Measurements from ENCODE around the gene DENND10. TPM values are rescaled to one million over a fixed set of nuclear protein-coding genes. Genes with fewer than 3 reads are reported as not detected.

DENND10 gene
- total and polyA plus RNA-seq, 5 donors, result 14.1 to 27.9 (median 24.6) TPM

DNA sequence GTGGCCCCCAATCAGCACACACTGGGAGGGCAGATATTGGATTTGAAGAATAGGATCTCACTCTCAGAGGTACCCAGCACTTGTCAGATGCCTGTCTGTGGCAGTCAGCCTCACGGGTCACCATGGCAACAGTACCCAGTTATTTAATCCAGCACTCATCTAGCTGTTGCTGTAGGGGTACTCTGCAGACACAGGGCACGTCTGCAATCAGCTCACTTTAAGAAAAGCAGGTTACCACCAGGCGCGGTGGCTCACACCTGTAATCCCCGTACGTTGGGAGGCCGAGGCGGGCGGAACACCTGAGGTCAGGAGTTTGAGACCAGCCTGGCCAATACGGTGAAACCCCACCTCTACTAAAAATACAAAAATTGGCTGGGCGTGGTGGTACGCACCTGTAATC, 49.7 kb downstream of the DENND10 start:
- ATAC-seq, result no peak
- no peaks in the 10 kb centered on the region for H3K9me3 ChIP-seq (ENCODE audit: control insufficient read depth, low read length)
- intact Hi-C loops (cut with DNase I), result loop anchor here in 1 of 4 donors (10.0 kb wide), 1 partner anchor 109 kb away; no protein-coding TSS in a partner anchor
- H3K4me3 ChIP-seq (ENCODE audit: low read length), result no peak overlapping the region
- H3K27me3 ChIP-seq (ENCODE audit: control insufficient read depth, insufficient read depth), result no peaks in the 10 kb centered on the region
- DNase-seq, result no peak
- no peaks in the 10 kb centered on the region for H3K4me1 ChIP-seq (ENCODE audit: control insufficient read depth, insufficient read depth, low read length)
- no peak overlapping the region for H3K27ac ChIP-seq (ENCODE audit: low read length)
- 97% methylated on average over 12 of the region's 12 CpGs for WGBS

DNA sequence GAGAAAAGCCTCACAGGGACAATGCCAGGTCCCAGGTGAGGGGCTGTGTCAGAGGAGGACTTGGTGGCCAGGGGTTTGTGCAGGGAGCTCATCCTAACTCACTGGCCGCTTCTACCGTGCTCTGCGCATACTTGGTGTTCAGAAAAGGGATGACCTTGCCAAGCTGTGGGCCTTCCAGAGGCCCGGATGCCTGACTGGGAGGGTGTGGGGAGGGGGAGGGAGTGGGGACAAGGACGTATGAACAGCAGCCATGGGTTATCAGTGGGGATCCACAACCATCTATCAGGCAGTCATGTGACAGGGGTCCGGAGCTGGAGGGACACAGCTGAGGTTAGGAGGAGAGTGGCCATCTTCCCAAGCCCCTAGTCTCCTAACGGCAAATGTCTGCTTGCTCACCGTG, 55.4 kb downstream of the DENND10 start:
- ATAC-seq, result peak in 1 of 2 donors; percentile 15
- H3K27ac ChIP-seq (ENCODE audit: low read length), result no peak overlapping the region
- intact Hi-C loops (cut with DNase I), result loop anchor here in 1 of 4 donors (10.0 kb wide), 1 partner anchor 115 kb away; no protein-coding TSS in a partner anchor
- H3K27me3 ChIP-seq (ENCODE audit: control insufficient read depth, insufficient read depth), result no peaks in the 10 kb centered on the region
- H3K9me3 ChIP-seq (ENCODE audit: control insufficient read depth, low read length), result no peaks in the 10 kb centered on the region
- WGBS, result 72% methylated on average over 8 of the region's 8 CpGs
- no peak overlapping the region for H3K4me3 ChIP-seq (ENCODE audit: low read length)
- H3K4me1 ChIP-seq (ENCODE audit: control insufficient read depth, insufficient read depth, low read length), result no peaks in the 10 kb centered on the region
- DNase-seq, result no peak

DNA sequence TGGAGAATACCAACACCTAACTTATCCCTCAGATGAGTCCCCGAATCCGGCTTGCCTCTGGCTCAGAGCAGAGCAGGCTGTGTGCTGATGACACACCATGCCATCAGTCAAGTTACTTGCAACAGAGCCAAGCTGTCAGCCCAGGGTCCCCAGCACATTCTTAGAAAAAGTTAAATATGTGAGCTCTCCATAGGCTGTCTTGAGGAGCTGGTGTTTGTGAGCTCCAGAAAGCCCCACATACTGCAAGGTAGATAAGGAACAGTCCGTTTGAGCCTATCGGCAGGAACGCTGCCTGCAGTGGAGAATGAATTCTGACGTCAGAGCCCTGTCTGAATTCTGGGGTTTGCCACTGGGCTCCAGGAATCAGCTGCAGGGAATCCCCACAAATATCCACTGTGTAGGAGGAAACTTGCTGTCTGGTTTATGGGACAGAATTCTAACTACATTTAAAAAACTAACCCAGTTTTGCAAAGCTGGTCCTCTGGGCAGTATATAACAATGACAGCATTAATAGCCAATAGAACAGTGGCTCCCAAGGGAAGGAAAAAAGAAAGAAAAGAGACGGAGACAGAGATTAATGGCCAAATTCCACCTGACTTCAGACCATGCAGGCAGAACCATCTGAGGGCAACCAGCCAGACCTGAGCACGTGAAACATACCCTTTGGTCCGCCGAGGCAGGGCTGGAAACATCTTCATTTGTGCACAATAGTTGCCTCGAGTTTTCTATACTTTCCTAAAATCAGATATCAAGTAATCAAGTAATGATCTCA, 58.0 kb downstream of the DENND10 start:
- Histone ChIP-seq H3K27ac (ENCODE audit: low read length) (no peak overlapping the region), H3K4me3 (ENCODE audit: low read length) (no peak overlapping the region), H3K9me3 (ENCODE audit: control insufficient read depth, low read length) (no peaks in the 10 kb centered on the region), H3K4me1 (ENCODE audit: control insufficient read depth, insufficient read depth, low read length) (no peaks in the 10 kb centered on the region), H3K27me3 (ENCODE audit: control insufficient read depth, insufficient read depth) (no peaks in the 10 kb centered on the region)
- WGBS, result 57% methylated on average over 11 of the region's 11 CpGs
- DNase-seq (no peak), ATAC-seq (no peak)
- intact Hi-C loops (cut with DNase I), result no loop called here

DNA sequence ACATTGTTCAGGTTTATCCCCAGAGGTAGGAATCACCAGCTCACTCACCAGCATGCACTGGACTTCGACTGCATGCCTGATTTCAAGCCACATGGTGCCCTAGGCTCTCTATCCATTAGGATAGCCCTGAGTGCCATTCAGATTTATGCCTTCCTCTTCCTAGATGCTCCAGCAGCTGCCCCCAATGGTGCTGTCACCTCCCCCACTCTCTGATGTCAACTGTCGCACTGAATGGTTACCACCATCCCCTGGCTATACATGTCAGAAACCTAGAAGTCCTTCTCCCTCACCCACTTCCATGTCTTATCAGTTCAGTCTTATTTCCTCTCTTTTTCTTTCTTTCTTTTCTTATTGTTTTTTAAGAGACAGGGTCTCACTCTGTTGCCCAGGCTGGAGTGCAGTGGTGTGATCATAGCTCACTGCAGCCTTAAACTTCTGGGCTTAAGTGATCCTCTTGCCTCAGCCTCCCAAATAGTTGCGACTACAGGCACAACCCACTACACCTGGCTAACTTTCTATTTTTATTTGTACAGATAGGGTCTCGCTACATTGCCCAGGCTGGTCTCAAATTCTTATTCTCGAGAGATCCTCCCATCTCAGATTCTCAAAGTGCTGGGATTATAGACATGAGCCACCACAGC, 58.7 kb downstream of the DENND10 start:
- Histone ChIP-seq H3K4me1 (ENCODE audit: control insufficient read depth, insufficient read depth, low read length) (no peaks in the 10 kb centered on the region), H3K9me3 (ENCODE audit: control insufficient read depth, low read length) (no peaks in the 10 kb centered on the region), H3K4me3 (ENCODE audit: low read length) (no peak overlapping the region), H3K27me3 (ENCODE audit: control insufficient read depth, insufficient read depth) (no peaks in the 10 kb centered on the region), H3K27ac (ENCODE audit: low read length) (no peak overlapping the region)
- ATAC-seq (no peak), DNase-seq (no peak)
- 94% methylated on average over 5 of the region's 5 CpGs for WGBS
- intact Hi-C loops (cut with DNase I), result no loop called here

DNA sequence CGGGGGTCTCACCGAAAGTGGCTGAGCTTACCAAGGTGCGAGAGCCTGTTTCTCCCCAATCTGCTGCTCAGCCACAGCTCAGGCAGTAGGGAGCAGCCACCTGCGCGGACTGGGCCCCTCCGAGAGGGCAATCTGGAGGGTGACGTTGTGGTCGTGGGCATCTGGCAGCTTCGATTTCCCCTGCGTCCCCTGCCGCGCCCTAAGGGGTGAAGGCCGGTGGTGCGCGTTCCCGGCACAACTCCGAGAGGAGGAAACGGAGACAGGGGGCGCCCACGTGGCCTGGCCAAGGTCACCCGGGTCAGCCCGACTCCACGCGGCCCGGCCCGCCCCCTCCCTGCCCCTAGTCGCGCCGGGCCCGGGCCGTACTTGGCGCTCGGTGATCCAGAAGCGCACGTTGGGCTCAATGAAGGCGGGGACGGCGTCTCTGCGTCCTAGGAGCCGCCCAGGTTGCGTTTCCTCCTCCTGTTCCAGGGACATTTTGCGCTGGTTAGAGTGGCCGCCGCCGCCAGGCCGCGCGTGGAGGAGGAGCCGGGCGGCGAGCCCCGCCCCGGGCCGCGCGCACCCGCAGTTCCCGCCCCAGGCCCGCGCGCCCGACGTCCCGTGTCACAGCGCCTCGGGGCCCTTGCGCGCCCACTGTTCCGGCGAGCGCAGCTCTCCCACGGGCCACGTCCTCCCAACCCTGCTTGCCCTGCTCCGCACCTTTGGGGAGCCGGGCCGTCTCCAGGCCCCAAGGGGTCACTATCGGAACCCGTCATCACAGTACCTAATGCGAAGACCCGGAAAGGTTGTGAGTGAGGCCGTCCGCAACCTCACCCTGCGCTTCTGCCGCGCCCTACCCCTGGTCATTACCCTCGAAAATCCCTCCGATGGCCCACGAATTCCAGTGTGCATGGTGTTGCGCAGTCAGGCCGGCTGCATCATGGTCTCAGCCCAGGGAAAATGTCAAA, 61.5 kb downstream of the DENND10 start, which contains the start of gene SFXN4:
Gene SFXN4, minus strand, starts transcription at position 544 of the 947 bp plus-strand sequence. Its CDS starts 67 bp downstream, at position 477.
- Histone ChIP-seq H3K27ac (ENCODE audit: low read length) (peak within 1 kb of the TSS; percentile 65), H3K4me3 (ENCODE audit: low read length) (peak within 1 kb of the TSS; percentile 63), H3K4me1 (ENCODE audit: control insufficient read depth, insufficient read depth, low read length) (no peaks in the 10 kb centered on the region), H3K9me3 (ENCODE audit: control insufficient read depth, low read length) (no peaks in the 10 kb centered on the region), H3K27me3 (ENCODE audit: control insufficient read depth, insufficient read depth) (no peaks in the 10 kb centered on the region)
- peak; percentile 83 to 94 (median 93) for DNase-seq
- peak; percentile 97 for ATAC-seq
- WGBS, result under 1% methylated on average over 90 of the region's 90 CpGs
- intact Hi-C loops (cut with DNase I), result no loop called here

DNA sequence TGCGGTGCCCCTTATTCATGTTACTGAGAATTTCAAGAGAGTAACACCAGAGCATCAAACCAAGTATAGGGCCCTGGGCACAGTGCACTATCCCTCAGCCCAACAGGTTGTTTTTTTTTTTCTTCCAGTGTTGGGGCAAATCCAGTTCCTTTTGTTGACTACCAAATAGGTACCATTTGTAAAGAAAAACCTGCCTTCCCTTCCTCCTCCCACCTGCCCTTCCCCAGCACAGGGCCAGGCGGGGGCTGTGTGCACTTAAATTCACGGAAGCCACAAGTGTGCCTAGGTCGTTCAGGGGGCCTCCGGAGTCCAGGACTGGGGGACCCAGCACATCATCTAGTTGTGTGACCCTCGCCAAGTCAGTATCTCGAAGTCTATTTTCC, 62.2 kb downstream of the DENND10 start:
- intact Hi-C loops (cut with DNase I), result no loop called here
- H3K4me1 ChIP-seq (ENCODE audit: control insufficient read depth, insufficient read depth, low read length), result no peaks in the 10 kb centered on the region
- 65% methylated on average over 7 of the region's 7 CpGs for WGBS
- no peaks in the 10 kb centered on the region for H3K27me3 ChIP-seq (ENCODE audit: control insufficient read depth, insufficient read depth)
- peak overlapping the region; percentile 59 for H3K27ac ChIP-seq (ENCODE audit: low read length)
- ATAC-seq (no peak), DNase-seq (no peak)
- H3K4me3 ChIP-seq (ENCODE audit: low read length), result peak overlapping the region; percentile 63
- H3K9me3 ChIP-seq (ENCODE audit: control insufficient read depth, low read length), result no peaks in the 10 kb centered on the region

DNA sequence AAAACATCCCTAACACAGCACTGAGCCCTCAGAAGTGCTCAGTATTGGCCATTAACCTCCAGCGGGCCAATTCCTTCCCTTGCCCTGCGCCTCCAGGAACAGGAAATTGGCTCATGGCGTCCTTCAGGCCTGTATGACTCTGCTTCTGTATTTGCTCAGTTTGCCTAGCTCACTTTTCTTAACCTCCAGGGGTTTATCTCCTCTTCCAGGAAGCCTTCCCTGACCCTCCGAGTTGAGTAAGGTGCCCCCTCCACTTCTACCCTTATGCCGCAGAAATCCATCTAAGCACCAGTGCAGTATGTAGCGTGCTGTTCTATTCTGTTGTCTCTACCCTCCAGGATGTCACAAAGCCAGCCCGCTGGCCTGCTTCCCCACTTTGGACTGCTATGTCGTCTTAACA, 62.7 kb downstream of the DENND10 start:
- no peak overlapping the region for H3K27ac ChIP-seq (ENCODE audit: low read length)
- intact Hi-C loops (cut with DNase I), result no loop called here
- no peak overlapping the region for H3K4me3 ChIP-seq (ENCODE audit: low read length)
- 67% methylated on average over 8 of the region's 8 CpGs for WGBS
- DNase-seq (no peak), ATAC-seq (no peak)
- no peaks in the 10 kb centered on the region for H3K4me1 ChIP-seq (ENCODE audit: control insufficient read depth, insufficient read depth, low read length)
- no peaks in the 10 kb centered on the region for H3K9me3 ChIP-seq (ENCODE audit: control insufficient read depth, low read length)
- no peaks in the 10 kb centered on the region for H3K27me3 ChIP-seq (ENCODE audit: control insufficient read depth, insufficient read depth)

DNA sequence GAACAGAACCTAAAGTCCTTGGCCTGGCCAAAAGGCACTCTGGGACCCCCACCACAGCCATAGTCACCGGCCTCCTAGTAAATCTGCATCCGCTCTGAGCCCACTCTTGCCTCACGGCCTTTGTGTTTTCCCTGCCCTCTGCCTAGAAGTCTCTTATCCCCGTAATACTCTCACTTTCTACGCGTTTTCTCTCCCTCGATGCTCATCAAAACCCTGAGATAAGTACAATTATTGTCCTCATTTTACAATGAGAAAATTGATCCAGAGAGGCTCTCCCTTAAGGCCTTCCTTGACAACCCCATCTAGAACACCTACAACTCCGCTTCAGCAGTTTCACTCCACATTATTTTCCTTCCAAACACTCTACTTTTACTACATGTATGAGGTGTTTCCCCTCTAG, 63.1 kb downstream of the DENND10 start:
- Histone ChIP-seq H3K27ac (ENCODE audit: low read length) (no peak overlapping the region), H3K4me3 (ENCODE audit: low read length) (no peak overlapping the region), H3K4me1 (ENCODE audit: control insufficient read depth, insufficient read depth, low read length) (no peaks in the 10 kb centered on the region), H3K27me3 (ENCODE audit: control insufficient read depth, insufficient read depth) (no peaks in the 10 kb centered on the region), H3K9me3 (ENCODE audit: control insufficient read depth, low read length) (no peaks in the 10 kb centered on the region)
- intact Hi-C loops (cut with DNase I), result no loop called here
- no peak for DNase-seq
- 82% methylated on average over 8 of the region's 8 CpGs for WGBS
- no peak for ATAC-seq

DNA sequence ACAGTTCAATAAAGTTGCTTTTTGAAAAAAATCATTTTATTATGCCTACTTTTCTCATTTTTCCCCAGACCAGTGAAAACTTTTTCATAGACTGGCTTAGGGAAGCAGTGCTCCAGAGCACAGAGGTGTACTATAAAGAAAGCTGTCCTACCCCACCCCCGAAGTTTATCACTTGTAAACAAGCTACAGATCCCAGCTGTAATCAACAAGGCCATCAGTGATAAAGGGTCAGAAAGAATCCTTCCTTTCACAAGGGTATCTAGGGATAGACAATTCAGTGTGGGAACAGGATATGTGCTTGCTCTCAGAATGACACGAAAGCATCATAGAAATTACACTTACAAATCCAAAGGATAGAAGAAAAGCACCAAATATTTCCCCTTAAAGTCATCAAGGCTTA, 70.2 kb downstream of the DENND10 start:
- ATAC-seq (no peak), DNase-seq (no peak)
- no peaks in the 10 kb centered on the region for H3K27me3 ChIP-seq (ENCODE audit: control insufficient read depth, insufficient read depth)
- no peaks in the 10 kb centered on the region for H3K4me1 ChIP-seq (ENCODE audit: control insufficient read depth, insufficient read depth, low read length)
- WGBS, result 58% methylated on average over 2 of the region's 2 CpGs
- H3K9me3 ChIP-seq (ENCODE audit: control insufficient read depth, low read length), result no peaks in the 10 kb centered on the region
- H3K27ac ChIP-seq (ENCODE audit: low read length), result no peak overlapping the region
- intact Hi-C loops (cut with DNase I), result no loop called here
- H3K4me3 ChIP-seq (ENCODE audit: low read length), result no peak overlapping the region

DNA sequence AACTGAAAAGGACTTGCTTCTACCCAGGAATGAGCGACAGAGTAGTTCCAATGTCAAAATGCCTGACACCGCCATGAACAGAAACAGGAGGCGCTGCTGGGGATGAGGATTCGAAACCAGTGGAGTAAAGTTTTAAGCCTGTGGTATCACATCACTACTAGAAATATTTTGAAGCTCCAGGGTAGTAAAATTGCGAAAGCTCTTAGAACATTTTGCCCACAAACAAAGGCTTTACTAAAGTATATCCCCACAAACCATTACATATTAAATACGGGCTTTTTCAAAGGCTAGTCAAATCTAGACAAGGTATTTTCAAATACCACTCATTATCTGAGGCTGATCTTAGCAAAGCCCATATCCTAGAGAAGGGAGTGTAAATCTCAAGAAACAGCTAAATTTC, 72.3 kb downstream of the DENND10 start:
- Histone ChIP-seq H3K27ac (ENCODE audit: low read length) (no peak overlapping the region), H3K4me3 (ENCODE audit: low read length) (no peak overlapping the region), H3K9me3 (ENCODE audit: control insufficient read depth, low read length) (no peaks in the 10 kb centered on the region), H3K27me3 (ENCODE audit: control insufficient read depth, insufficient read depth) (no peaks in the 10 kb centered on the region), H3K4me1 (ENCODE audit: control insufficient read depth, insufficient read depth, low read length) (no peaks in the 10 kb centered on the region)
- 93% methylated on average over 6 of the region's 6 CpGs for WGBS
- DNase-seq (no peak), ATAC-seq (no peak)
- intact Hi-C loops (cut with DNase I), result no loop called here

All from right cardiac atrium (tissue), 5 donors.